ENCODE results near the gene TENM3.

Gene TENM3

GRCh38 chr4:182488896-182489295 is 245.7 kb downstream of the TENM3 start:
- H3K36me3 Mint-ChIP-seq (ENCODE audit: low read depth), result no peaks in the 10 kb centered on the region
- no peaks in the 10 kb centered on the region for H3K27me3 Mint-ChIP-seq
- H3K9me3 Mint-ChIP-seq, result no peaks in the 10 kb centered on the region
- no peaks in the 10 kb centered on the region for H3K4me1 Mint-ChIP-seq (ENCODE audit: low read depth)
- no peak overlapping the region for H3K27ac Mint-ChIP-seq
- H3K4me3 Mint-ChIP-seq, result no peak overlapping the region
- intact Hi-C loops (cut with micrococcal nuclease), result no loop called here

DNA sequence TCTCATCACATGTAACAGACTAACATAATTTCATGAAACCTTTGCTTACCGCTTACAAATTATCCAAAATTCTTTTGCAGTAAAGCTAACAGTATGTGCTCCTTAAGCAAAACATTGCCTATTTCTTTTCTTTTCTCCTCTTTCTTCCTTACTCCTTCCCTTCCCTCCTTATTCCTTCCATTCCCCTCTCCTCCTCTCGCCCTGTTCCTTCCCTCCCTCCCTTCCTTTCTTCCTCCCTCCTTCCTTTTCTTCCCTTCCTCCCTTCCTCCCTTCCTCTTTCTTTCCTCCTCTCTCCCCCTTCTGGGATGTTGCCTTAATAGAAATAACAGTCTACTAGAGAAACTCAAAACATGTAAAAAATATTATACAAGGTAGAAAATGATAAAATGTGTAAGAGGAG is 246.4 kb downstream of the TENM3 start:
- intact Hi-C loops (cut with micrococcal nuclease), result no loop called here
- no peaks in the 10 kb centered on the region for H3K36me3 Mint-ChIP-seq (ENCODE audit: low read depth)
- no peaks in the 10 kb centered on the region for H3K9me3 Mint-ChIP-seq
- H3K27ac Mint-ChIP-seq, result no peak overlapping the region
- no peak overlapping the region for H3K4me3 Mint-ChIP-seq
- no peaks in the 10 kb centered on the region for H3K27me3 Mint-ChIP-seq
- no peaks in the 10 kb centered on the region for H3K4me1 Mint-ChIP-seq (ENCODE audit: low read depth)

DNA sequence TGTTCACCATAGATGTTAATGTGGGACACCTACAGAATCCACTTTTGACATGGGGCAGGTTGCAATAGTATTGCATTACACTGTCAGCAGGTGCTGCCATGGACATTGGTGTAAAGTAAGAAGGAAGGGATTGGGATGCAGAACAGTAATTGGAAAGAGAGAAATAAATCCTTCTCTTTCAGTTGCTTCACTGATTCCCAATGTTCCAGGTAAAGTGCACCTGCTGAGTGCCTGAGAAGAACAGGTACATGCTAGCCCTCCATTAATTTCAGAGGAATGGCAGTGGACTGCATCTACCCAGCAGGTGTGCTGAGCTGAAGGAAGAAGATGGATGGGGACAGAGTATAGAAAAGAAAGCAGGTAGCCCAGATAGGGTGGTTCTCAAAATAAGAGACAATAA is 248.5 kb downstream of the TENM3 start:
- Mint-ChIP-seq H3K27ac (no peak overlapping the region), H3K4me1 (ENCODE audit: low read depth) (no peaks in the 10 kb centered on the region), H3K27me3 (no peaks in the 10 kb centered on the region), H3K4me3 (no peak overlapping the region), H3K9me3 (no peaks in the 10 kb centered on the region), H3K36me3 (ENCODE audit: low read depth) (no peaks in the 10 kb centered on the region)
- intact Hi-C loops (cut with micrococcal nuclease), result no loop called here

GRCh38 chr4:182492423-182492822 is 249.2 kb downstream of the TENM3 start:
- Mint-ChIP-seq H3K4me1 (ENCODE audit: low read depth) (no peaks in the 10 kb centered on the region), H3K27me3 (no peaks in the 10 kb centered on the region), H3K9me3 (no peaks in the 10 kb centered on the region), H3K27ac (no peak overlapping the region), H3K36me3 (ENCODE audit: low read depth) (no peaks in the 10 kb centered on the region), H3K4me3 (no peak overlapping the region)
- intact Hi-C loops (cut with micrococcal nuclease), result no loop called here

GRCh38 chr4:182493377-182493776 is 250.2 kb downstream of the TENM3 start:
- Mint-ChIP-seq H3K4me1 (ENCODE audit: low read depth) (no peaks in the 10 kb centered on the region), H3K9me3 (no peaks in the 10 kb centered on the region), H3K27ac (no peak overlapping the region), H3K36me3 (ENCODE audit: low read depth) (no peaks in the 10 kb centered on the region), H3K4me3 (no peak overlapping the region), H3K27me3 (no peaks in the 10 kb centered on the region)
- intact Hi-C loops (cut with micrococcal nuclease), result no loop called here

- Mint-ChIP-seq H3K9me3 (no peaks in the 10 kb centered on the region), H3K27me3 (no peaks in the 10 kb centered on the region), H3K4me1 (ENCODE audit: low read depth) (no peaks in the 10 kb centered on the region), H3K36me3 (ENCODE audit: low read depth) (no peaks in the 10 kb centered on the region), H3K4me3 (no peak overlapping the region), H3K27ac (no peak overlapping the region)
- intact Hi-C loops (cut with micrococcal nuclease), result no loop called here
These were observed 250.9 kb downstream of the TENM3 start for GRCh38 chr4:182494103-182494502.

DNA sequence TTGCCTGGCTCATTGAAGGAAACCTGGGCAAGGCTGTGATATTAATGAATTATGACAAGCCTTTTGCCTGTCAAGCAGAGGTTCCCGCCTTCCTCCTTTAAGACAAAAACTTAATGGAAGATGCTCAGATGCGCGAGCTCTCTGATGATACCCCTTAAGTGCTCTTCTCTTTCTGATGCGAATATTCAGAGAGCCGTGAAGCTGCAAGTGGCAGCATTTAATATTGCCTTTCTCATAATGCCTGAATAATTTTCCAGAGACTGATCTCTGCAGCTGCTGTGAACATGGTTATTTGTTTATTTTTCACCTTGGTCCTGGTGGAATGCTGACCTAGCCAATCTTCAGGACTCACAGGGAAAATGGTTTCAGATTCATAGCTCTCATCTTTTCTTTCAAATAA is 251.8 kb downstream of the TENM3 start:
- no peak overlapping the region for H3K27ac Mint-ChIP-seq
- no peaks in the 10 kb centered on the region for H3K4me1 Mint-ChIP-seq (ENCODE audit: low read depth)
- H3K27me3 Mint-ChIP-seq, result no peaks in the 10 kb centered on the region
- intact Hi-C loops (cut with micrococcal nuclease), result no loop called here
- H3K36me3 Mint-ChIP-seq (ENCODE audit: low read depth), result no peaks in the 10 kb centered on the region
- no peaks in the 10 kb centered on the region for H3K9me3 Mint-ChIP-seq
- no peak overlapping the region for H3K4me3 Mint-ChIP-seq

DNA sequence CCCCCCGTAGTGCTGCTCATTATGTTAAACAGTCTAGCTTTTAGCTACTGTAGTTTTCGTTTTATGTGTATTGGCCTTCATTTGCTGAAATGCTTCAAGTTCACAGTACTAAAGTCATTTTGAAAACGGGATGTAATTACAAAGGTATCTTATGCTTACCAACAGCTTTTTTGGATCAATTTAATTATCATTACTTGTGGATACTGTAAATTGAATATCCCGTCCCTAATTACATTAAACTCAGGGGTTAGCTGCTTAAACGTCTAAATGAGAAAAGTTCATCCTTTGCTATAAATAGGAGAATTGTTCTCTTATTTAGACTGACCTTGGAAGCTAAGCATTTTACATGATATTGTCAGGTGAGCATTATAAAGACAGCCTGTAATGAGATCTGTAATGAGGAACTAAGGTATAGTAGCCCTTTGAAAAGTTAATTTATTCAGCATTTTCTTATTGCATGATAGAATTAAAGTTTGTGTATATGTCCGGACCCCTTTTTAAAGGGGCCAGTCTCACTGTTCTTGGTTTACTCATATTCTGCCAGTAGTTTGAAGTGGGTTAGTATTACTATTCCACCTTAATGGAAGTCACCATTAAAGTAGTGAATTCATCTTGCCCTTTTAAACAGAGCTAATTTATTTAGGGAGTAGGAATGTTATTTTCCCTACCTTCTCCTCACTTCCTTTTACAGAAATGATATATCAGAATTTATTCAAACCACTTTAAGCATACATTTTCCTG is 252.6 kb downstream of the TENM3 start:
- H3K4me1 Mint-ChIP-seq (ENCODE audit: low read depth), result no peaks in the 10 kb centered on the region
- no peaks in the 10 kb centered on the region for H3K9me3 Mint-ChIP-seq
- no peak overlapping the region for H3K4me3 Mint-ChIP-seq
- H3K27ac Mint-ChIP-seq, result no peak overlapping the region
- intact Hi-C loops (cut with micrococcal nuclease), result no loop called here
- H3K36me3 Mint-ChIP-seq (ENCODE audit: low read depth), result no peaks in the 10 kb centered on the region
- no peaks in the 10 kb centered on the region for H3K27me3 Mint-ChIP-seq

DNA sequence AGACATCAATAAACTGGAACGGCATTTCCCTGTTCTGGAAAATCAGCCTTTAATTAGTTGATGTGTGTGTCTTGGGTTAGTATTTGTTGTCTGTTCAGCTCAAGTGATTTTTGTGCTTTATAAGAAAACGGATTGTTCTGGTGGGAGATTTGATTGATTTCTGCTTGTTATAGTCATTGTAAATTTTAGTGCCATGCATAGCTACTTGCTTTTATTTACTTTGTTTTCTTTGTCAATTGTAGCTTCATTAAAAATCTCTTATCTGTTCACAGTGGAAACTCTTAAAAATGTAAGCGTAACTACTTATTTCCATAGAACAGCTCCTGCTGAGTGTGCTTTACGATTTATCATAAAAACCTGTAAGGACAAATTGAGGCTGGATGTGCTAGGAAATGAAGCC is 253.2 kb downstream of the TENM3 start:
- Mint-ChIP-seq H3K4me1 (ENCODE audit: low read depth) (no peaks in the 10 kb centered on the region), H3K36me3 (ENCODE audit: low read depth) (no peaks in the 10 kb centered on the region), H3K9me3 (no peaks in the 10 kb centered on the region), H3K27ac (no peak overlapping the region), H3K4me3 (no peak overlapping the region), H3K27me3 (no peaks in the 10 kb centered on the region)
- intact Hi-C loops (cut with micrococcal nuclease), result no loop called here

GRCh38 chr4:182502064-182502463 is 258.9 kb downstream of the TENM3 start:
- Mint-ChIP-seq H3K4me3 (no peak overlapping the region), H3K36me3 (ENCODE audit: low read depth) (no peaks in the 10 kb centered on the region), H3K27ac (no peak overlapping the region), H3K9me3 (no peaks in the 10 kb centered on the region), H3K27me3 (no peaks in the 10 kb centered on the region), H3K4me1 (ENCODE audit: low read depth) (no peaks in the 10 kb centered on the region)
- intact Hi-C loops (cut with micrococcal nuclease), result no loop called here

DNA sequence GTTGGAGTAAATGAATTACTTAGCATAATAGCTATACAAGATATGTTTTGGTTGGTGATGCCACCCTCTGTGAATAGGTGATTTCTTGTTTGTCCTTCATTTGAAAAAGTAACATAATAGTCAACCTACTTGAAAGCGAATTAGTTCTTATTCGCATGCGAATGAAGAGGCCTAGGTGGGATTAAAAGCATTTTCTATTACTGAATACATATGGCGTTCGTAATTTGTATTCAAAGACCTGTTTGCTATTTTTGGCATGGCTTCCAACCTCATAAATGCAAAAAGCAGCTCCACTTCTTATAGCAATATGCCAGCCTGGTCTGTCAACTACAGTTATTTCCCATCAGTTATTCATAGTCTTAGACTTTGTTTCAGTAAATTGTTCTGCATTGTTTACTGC is 261.3 kb downstream of the TENM3 start:
- no peak overlapping the region for H3K4me3 Mint-ChIP-seq
- H3K27me3 Mint-ChIP-seq, result no peaks in the 10 kb centered on the region
- H3K9me3 Mint-ChIP-seq, result no peaks in the 10 kb centered on the region
- H3K4me1 Mint-ChIP-seq (ENCODE audit: low read depth), result no peaks in the 10 kb centered on the region
- H3K36me3 Mint-ChIP-seq (ENCODE audit: low read depth), result no peaks in the 10 kb centered on the region
- no peak overlapping the region for H3K27ac Mint-ChIP-seq
- intact Hi-C loops (cut with micrococcal nuclease), result no loop called here

GRCh38 chr4:182507805-182508204 is 264.6 kb downstream of the TENM3 start:
- Mint-ChIP-seq H3K4me1 (ENCODE audit: low read depth) (no peaks in the 10 kb centered on the region), H3K9me3 (no peaks in the 10 kb centered on the region), H3K4me3 (no peak overlapping the region), H3K27me3 (no peaks in the 10 kb centered on the region), H3K27ac (no peak overlapping the region), H3K36me3 (ENCODE audit: low read depth) (no peaks in the 10 kb centered on the region)
- intact Hi-C loops (cut with micrococcal nuclease), result no loop called here

- Mint-ChIP-seq H3K9me3 (no peaks in the 10 kb centered on the region), H3K4me3 (no peak overlapping the region), H3K27me3 (no peaks in the 10 kb centered on the region), H3K27ac (no peak overlapping the region), H3K4me1 (ENCODE audit: low read depth) (no peaks in the 10 kb centered on the region), H3K36me3 (ENCODE audit: low read depth) (no peaks in the 10 kb centered on the region)
- intact Hi-C loops (cut with micrococcal nuclease), result no loop called here
These were observed 267.6 kb downstream of the TENM3 start for GRCh38 chr4:182510836-182511235.

- no peaks in the 10 kb centered on the region for H3K36me3 Mint-ChIP-seq (ENCODE audit: low read depth)
- no peak overlapping the region for H3K27ac Mint-ChIP-seq
- intact Hi-C loops (cut with micrococcal nuclease), result no loop called here
- no peaks in the 10 kb centered on the region for H3K27me3 Mint-ChIP-seq
- H3K9me3 Mint-ChIP-seq, result no peaks in the 10 kb centered on the region
- H3K4me3 Mint-ChIP-seq, result no peak overlapping the region
- no peaks in the 10 kb centered on the region for H3K4me1 Mint-ChIP-seq (ENCODE audit: low read depth)
These were observed 270.5 kb downstream of the TENM3 start for GRCh38 chr4:182513587-182514291.

DNA sequence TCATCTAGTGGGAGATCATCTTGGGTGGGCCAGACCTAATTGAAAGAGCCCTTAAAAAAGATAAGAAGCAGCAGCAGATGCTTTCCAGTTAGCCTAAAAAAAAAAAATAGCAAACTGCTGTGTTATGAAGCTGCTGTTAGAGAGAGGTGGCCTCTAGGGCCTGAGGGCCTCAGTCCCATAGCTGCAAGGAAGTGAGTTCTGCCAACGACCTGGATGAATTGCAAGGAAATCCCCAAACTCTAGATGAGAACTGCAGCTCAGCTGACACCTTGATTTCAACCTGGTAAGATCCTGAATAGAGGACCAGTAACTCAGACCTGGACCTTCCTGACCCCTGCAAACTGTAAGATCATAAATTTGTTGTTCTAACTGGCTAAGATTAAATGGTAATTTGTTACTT is 275.2 kb downstream of the TENM3 start:
- H3K27me3 Mint-ChIP-seq, result no peaks in the 10 kb centered on the region
- H3K36me3 Mint-ChIP-seq (ENCODE audit: low read depth), result no peaks in the 10 kb centered on the region

More for the DNA sequence above, 275.2 kb downstream of the TENM3 start:
- no peaks in the 10 kb centered on the region for H3K4me1 Mint-ChIP-seq (ENCODE audit: low read depth)
- intact Hi-C loops (cut with micrococcal nuclease), result no loop called here
- no peak overlapping the region for H3K27ac Mint-ChIP-seq
- no peaks in the 10 kb centered on the region for H3K9me3 Mint-ChIP-seq
- no peak overlapping the region for H3K4me3 Mint-ChIP-seq
